CD4-positive, alpha-beta T cell treated with Interleukin-15 for 1 hour (primary cell): ENCODE results near the gene GPS2.
"Not testable (repeated sequence)": the region's sequence is repeated elsewhere in the genome, so short reads cannot be mapped to it uniquely, and the experiment has no call there.

Experiments used
- DNase-seq: peaks from one replicate; pipeline ENCODE4 v3.0.0-alpha.2; 2020

GPS2 gene, protein sequence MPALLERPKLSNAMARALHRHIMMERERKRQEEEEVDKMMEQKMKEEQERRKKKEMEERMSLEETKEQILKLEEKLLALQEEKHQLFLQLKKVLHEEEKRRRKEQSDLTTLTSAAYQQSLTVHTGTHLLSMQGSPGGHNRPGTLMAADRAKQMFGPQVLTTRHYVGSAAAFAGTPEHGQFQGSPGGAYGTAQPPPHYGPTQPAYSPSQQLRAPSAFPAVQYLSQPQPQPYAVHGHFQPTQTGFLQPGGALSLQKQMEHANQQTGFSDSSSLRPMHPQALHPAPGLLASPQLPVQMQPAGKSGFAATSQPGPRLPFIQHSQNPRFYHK

DNA sequence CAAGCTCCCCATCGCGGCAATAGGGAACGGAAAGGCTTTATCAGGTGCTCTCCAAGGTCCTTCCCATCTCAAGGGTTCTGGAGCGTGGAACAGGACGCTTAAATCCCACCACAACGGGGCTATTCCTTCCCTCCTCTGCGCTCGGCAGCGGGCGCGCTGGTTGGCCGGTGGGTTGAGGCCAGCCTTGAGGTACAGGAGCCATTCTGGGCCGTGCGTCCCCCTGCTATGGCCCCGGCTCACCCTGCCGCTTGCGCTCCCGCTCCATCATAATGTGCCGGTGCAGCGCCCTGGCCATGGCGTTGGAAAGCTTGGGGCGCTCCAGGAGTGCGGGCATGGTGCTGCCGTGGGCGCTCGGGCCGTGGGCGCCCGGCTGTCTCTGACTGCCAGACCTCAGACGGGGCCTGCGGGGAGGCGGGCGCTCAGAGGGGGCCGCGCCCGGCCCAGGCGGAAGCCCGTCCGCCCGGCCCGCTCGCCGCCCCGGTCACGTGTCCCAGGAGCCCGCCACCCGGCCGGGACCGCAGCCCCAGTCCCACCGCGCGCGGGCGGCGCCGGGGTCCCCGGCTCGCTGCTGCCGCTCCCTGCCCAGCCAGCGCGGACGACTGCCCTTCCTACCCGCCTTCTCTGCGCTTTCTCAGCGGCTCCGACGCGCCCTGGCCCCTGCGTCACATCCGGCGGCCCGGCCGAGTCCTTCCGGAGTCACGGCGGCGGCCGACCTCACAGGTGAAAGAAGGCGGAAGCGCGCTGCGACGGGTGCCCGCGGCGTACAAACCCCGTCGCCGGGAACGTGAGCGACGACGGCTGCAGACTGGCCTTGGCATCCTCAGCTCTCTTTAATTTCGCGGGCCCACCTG is at the start of gene GPS2:
Gene GPS2 (minus strand): TSS at position 642 of the 851 bp plus-strand sequence. CDS start 308 bp downstream, at position 334.
- DNase-seq, result peak; percentile 92

GRCh38 chr17:7363311-7363710 is 48.2 kb upstream of the GPS2 start:
- no peak for DNase-seq

DNA sequence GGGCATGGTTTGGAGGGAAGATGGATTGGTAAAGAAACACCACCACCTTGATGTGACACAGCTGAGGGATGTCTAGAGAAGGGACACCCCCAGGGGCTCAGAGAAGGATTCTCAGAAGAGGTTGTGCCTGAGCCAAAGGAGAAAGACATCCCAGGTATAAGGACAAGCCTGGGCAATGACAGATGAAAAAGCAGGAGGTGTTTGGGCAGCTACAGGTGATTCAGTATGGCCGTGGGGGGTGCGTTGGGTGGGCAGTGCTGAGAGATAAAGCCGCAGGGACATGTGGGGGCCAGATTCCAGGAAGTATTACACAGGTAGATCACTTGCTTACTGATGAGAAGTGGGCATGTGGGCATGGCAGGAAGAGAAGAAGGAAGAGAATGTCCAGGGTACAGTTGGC is 46.7 kb upstream of the GPS2 start:
- DNase-seq, result no peak

- DNase-seq, result no peak
These were observed 42.2 kb upstream of the GPS2 start for GRCh38 chr17:7357381-7357780.

DNA sequence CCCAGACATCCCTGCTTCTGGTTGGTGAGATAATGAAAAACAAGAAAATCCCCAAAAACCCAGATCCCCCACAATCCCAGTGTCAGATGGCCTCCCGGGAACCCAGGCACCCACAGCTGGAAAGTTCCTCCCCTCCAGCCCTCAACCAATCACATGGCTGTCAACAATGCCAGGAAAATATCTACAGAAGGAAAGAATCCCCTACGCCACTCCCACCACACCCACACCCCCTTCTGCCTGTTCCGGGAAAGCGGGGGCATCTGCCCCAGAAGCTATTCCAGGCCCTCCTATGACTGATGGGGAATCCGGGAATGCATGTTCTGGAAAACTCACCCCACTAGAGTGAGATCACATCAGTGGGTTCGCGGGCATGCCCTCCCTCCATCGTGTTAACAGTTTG is 41.6 kb upstream of the GPS2 start:
- DNase-seq, result no peak

GRCh38 chr17:7356072-7356549 is 41.0 kb upstream of the GPS2 start:
- peak; percentile 85 for DNase-seq

- no peak for DNase-seq
These were observed 40.4 kb upstream of the GPS2 start for GRCh38 chr17:7355573-7355972.

- DNase-seq, result no peak
These were observed 39.9 kb upstream of the GPS2 start, which contains the start of gene TMEM95 for GRCh38 chr17:7355053-7355452. Gene TMEM95, plus strand, starts transcription at chr17:7355156. Its CDS starts 49 bp downstream, at chr17:7355205.

DNA sequence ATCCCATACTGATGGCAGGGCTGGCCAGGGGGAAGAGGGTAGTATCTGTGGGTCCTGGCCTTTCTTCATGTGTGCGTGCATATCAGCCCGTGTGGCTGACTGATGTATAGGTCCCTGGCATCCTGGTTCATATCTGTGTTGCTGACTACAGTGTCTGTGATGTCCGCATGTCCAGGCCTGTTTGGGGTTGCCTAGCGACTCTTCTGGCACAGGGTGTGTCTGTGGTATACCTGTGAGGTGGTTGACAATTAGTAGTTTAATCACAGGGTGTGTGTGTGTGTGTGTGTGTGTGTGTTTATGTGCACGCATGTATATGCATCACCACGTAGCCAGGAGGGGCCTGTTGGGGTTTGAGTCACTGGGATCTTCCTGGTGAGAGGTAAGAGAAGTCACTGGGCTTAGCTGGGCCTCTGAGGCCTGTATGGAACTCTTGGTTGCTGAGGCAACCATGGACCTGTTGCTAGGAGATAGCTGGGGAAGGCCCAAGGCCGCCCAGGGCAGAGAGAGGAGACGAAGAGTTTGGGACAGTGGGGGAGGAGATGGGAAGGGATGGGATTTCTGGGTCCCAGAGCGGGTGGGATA is 39.2 kb upstream of the GPS2 start:
- DNase-seq, result no peak

- no peak for DNase-seq
These were observed 37.9 kb upstream of the GPS2 start for GRCh38 chr17:7352910-7353635.

DNA sequence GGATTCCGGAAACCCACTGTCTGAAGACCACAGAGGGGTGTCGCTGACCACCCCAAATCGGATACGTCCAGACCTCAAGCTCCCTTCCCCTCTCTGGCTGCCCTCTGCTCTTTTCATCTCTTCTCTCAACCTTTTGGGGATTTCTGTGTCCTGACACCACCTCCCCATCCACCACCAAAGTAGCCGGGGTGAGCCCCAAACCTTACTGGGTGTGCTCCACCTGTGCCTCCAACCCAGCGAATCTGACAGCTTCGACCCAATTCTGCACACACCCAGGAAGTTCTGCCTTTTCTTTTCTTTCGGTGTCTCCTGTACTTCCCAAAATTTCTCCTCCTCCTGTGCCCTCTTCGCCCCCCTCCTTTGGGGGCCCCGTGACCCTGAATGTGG is 37.3 kb upstream of the GPS2 start:
- DNase-seq, result peak; percentile 29

- peak; percentile 83 for DNase-seq
These were observed 36.7 kb upstream of the GPS2 start, which contains the start of gene KCTD11 for GRCh38 chr17:7351665-7352502. Gene KCTD11, plus strand, starts transcription at chr17:7352162.

DNA sequence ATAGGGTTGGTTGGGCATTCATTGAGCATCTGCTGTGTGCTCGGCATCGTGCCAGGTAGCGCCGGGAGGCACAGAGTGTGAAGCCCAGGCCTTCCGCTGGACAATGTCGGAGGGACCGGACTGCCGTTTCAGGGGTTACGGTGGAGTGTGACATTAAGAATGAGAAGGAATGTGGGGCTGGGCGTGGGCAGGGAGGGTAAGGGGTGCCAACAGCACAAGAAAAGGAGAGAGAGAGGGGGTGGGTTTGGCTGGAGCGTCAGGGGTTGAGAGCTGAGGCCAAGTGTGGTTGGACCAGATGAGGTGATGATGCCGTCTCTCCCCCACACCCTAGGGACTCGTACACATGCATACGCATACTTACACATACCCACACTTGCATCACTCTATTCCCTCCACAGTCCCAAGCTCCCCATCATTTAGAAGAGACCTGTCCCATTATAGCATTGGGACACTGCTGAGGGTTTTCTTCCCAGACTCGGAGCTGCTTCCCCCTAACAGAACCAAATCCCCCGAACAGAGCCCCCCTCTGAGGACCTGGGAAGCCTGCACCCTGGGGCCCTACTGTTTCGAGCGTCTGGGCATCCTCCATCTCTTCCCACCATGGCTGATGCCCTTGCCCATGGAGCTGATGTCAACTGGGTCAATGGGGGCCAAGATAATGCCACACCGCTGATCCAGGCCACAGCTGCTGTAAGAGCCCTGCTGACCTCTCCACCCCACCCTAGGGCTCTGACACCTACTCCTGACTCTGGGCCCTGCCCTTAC is 33.5 kb upstream of the GPS2 start:
- no peak for DNase-seq

DNA sequence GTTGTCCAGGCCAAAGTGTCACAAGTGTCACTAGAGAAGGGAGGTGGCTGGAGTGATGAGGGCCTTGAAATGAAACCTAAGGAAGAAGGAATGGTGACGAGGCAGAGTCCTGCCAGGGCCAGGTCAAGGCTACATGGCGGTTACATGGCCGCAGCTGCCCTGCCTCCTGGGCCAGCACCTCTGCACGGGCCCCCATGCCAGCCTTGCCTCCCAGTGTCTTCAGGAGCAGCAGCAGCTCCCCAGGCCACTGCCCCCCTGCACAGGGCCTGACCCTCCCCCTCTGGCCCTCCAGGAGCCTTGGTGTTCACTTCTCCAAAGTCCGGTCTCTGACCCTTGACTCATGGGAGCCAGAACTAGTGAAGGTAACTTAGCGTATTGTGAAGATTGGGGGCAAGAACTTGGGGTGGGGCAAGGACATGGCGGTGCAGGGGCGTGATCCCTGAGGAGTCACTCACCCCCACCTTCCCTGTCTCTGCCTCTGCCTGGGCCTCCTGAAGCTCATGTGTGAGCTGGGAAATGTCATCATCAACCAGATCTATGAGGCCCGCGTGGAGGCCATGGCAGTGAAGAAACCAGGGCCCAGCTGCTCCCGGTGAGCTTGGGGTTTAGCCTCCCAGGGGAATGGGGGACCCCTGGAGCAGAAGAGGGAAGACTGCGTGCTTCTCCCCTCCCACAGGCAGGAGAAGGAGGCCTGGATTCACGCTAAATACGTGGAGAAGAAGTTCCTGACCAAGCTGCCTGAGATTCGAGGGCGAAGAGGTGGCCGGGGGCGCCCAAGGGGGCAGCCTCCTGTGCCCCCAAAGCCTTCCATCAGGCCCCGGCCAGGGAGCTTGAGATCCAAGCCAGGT is 32.7 kb upstream of the GPS2 start:
- no peak for DNase-seq

- DNase-seq, result no peak
These were observed 31.8 kb upstream of the GPS2 start for GRCh38 chr17:7346761-7347614.

DNA sequence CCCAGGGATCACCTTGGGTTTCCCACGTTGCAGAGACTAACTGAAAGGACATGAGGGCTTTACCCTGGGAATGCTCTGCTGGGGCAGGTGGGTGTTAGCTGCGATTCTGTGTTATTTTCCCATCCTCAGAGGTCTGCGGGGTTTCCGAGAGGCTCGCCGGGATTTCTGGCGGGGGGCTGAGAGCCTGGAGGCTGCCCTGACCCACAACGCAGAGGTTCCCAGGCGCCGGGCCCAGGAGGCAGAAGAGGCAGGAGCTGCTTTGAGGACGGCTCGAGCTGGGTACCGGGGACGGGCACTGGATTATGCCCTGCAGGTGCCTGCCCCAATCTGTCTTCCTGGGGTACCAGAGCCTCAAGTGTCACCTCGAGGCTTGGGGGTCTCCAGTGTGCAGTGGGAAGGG is 28.1 kb upstream of the GPS2 start:
- DNase-seq, result no peak

GRCh38 chr17:7341842-7342241 is 26.7 kb upstream of the GPS2 start:
- no peak for DNase-seq

GRCh38 chr17:7340179-7340578 is 25.0 kb upstream of the GPS2 start:
- no peak for DNase-seq

DNA sequence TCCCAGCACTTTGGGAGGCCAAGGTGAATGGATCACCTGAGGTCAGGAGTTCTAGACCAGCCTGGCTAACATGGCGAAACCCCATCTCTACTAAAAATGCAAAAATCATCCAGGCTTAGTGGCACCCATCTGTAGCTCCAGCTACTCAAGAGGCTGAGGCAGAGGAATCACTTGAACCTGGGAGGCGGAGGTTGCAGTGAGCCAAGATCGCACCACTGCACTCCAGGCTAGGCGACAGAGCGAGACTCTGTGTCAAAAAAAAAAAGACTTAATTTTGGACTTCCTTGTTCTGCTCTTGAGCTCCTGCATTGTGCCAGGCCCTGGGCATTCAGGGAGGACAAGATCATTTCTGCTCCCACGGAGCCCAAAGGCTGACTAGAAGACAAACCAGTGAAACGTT is 22.4 kb upstream of the GPS2 start:
- DNase-seq, result not testable (repeated sequence)
